NB4 (cell line): ENCODE measurements around the gene NACA2.

ENCODE experiments used
- CTCF ChIP-seq: IDR thresholded peaks from one replicate; pipeline ENCODE4 v1.5.1; 2012; ENCODE audit warnings: low read depth, low read length
- MAX ChIP-seq: IDR thresholded peaks from 2 replicates; pipeline ENCODE4 v1.6.1; 2011; ENCODE audit warnings: low read depth, low read length
- MYC ChIP-seq: IDR thresholded peaks from 2 replicates; pipeline ENCODE4 v1.6.1; 2011; ENCODE audit warnings: low read depth, low read length
- POLR2A ChIP-seq: IDR thresholded peaks from 2 replicates; pipeline ENCODE4 v1.6.1; 2011; ENCODE audit warnings: mild to moderate bottlenecking; ENCODE audit not compliant: insufficient read length; ENCODE audit errors: extremely low read depth

- TF ChIP-seq MAX (no peak), CTCF (no peak), POLR2A (no peak), MYC (no peak)
Measured at GRCh38 chr17:61574542-61575351, 16.3 kb downstream of the NACA2 start.
